Omental fat pad (tissue), 4 donors: ENCODE data around the gene MYO15A. TPM values are rescaled to one million over a fixed set of nuclear protein-coding genes. Genes with fewer than 3 reads are reported as not detected.

ENCODE experiments used
- ATAC-seq: fragments of 150-250 bp; one replicate; pipeline ENCODE4 v1.9.1; 2016; ENCODE audit warnings: mild to moderate bottlenecking, moderate library complexity; ENCODE audit not compliant: low FRiP score
- DNase-seq: peaks from one replicate; pipeline ENCODE4 v3.0.0-alpha.2; 2019; ENCODE audit warnings: low spot score
- CTCF ChIP-seq, 3 donors: fragments of 450-650 bp; IDR thresholded peaks; one replicate each; pipeline ENCODE4 v1.5.1; 2016 to 2017; ENCODE audit warnings: antibody characterized with exemption in 3 of 3, mild to moderate bottlenecking in 3 of 3, moderate library complexity in 2 of 3
- total RNA-seq, 4 donors: library from RNA; depleted of rRNA; stranded (reverse); fragments of >200 nt; gene quantifications; one replicate each; pipeline ENCODE4 v1.1.0, GENCODE V29; 2016

The MYO15A gene
- total RNA-seq, 4 donors from 2014 or later = 0.31 to 3.9 (median 2.0) TPM

GRCh38 chr17:18087610-18088491 lies 20.7 kb upstream of the MYO15A start, which contains the start of gene DRG2:
TSS of gene DRG2 (plus strand) at chr17:18087948. CDS start at chr17:18088024, 76 bp downstream.
- TF ChIP-seq CTCF (IDR thresholded peaks at IDR 0.05) = no peak
- peak; percentile 99 for ATAC-seq

GRCh38 chr17:18089613-18090012 lies 18.9 kb upstream of the MYO15A start:
- ATAC-seq (no peak), DNase-seq (no peak)
- TF ChIP-seq CTCF (IDR thresholded peaks at IDR 0.05) = no peak

More at GRCh38 chr17:18087610-18088491, 20.7 kb upstream of the MYO15A start, which contains the start of gene DRG2:
- peak; percentile 68 for DNase-seq

GRCh38 chr17:18093616-18094408 lies 14.7 kb upstream of the MYO15A start:
- no peak for TF ChIP-seq CTCF (IDR thresholded peaks at IDR 0.05)
- DNase-seq = no peak

GRCh38 chr17:18094409-18094807 lies 14.1 kb upstream of the MYO15A start:
- ATAC-seq (no peak), DNase-seq (no peak)
- no peak for TF ChIP-seq CTCF (IDR thresholded peaks at IDR 0.05)

More at GRCh38 chr17:18093616-18094408, 14.7 kb upstream of the MYO15A start:
- ATAC-seq = no peak

- ATAC-seq = no peak
- no peak for DNase-seq
- no peak for TF ChIP-seq CTCF (IDR thresholded peaks at IDR 0.05)
These were observed 9.0 kb upstream of the MYO15A start for GRCh38 chr17:18099516-18099915.

GRCh38 chr17:18100616-18101015 lies 7.9 kb upstream of the MYO15A start:
- no peak for TF ChIP-seq CTCF (IDR thresholded peaks at IDR 0.05)
- DNase-seq = no peak

More at GRCh38 chr17:18100616-18101015, 7.9 kb upstream of the MYO15A start:
- ATAC-seq = no peak
